ENCODE results near the gene AQR.

DNA sequence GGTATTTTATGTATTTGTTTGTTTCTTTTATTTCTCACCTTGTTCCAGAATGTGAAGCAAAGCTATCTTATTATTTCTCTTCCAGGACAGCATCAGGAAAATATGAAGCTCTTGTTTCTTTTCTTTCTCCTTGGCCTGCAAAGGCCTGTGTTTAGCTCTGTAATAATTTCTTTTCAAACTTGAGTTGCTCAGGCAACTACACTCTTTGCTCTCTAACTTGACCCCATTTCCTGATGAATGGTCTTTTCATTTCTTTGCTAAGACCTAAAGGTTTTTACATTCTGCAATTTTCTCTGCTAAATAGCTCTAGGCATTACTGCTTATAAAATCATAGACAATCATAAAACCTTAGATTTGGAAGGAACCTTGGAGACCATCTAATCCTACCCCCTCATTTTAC, 44.7 kb upstream of the AQR start:
- TF ChIP-seq, protein P1, sequence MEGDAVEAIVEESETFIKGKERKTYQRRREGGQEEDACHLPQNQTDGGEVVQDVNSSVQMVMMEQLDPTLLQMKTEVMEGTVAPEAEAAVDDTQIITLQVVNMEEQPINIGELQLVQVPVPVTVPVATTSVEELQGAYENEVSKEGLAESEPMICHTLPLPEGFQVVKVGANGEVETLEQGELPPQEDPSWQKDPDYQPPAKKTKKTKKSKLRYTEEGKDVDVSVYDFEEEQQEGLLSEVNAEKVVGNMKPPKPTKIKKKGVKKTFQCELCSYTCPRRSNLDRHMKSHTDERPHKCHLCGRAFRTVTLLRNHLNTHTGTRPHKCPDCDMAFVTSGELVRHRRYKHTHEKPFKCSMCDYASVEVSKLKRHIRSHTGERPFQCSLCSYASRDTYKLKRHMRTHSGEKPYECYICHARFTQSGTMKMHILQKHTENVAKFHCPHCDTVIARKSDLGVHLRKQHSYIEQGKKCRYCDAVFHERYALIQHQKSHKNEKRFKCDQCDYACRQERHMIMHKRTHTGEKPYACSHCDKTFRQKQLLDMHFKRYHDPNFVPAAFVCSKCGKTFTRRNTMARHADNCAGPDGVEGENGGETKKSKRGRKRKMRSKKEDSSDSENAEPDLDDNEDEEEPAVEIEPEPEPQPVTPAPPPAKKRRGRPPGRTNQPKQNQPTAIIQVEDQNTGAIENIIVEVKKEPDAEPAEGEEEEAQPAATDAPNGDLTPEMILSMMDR (IDR thresholded peaks at IDR 0.05; ENCODE audit: borderline replicate concordance, extremely low read depth, low read length, poor library complexity, severe bottlenecking): no peak
- no peak for TF ChIP-seq EZH2 (IDR thresholded peaks at IDR 0.05; ENCODE audit: borderline replicate concordance, low read depth, low read length, severe bottlenecking)

Measured in DND-41 (cell line).